ENCODE results near the gene CERS6. TPM values are rescaled to one million over a fixed set of nuclear protein-coding genes. Genes with fewer than 3 reads are reported as not detected.

Gene CERS6
- polyA plus RNA-seq, 4 donors, result 6.8 to 55.4 (median 21.9) TPM

GRCh38 chr2:168519534-168520308, 63.6 kb downstream of the CERS6 start:
- Histone ChIP-seq H3K4me3 (ENCODE audit: low read depth in 1 of 3, low read length in 3 of 3) (no peak overlapping the region), H3K27ac (ENCODE audit: low read depth in 1 of 3, low read length in 2 of 3) (no peak overlapping the region), H3K4me1 (ENCODE audit: control insufficient read depth in 3 of 3, insufficient read depth in 2 of 3, low read depth in 1 of 3, low read length in 2 of 3) (peaks cover 0 to 9% (median 2%) of the 10 kb centered on the region in 3 donors), H3K27me3 (ENCODE audit: control insufficient read depth in 3 of 3, insufficient read depth in 3 of 3, low read length in 3 of 3) (no peaks in the 10 kb centered on the region), H3K9me3 (ENCODE audit: control insufficient read depth in 2 of 2, insufficient read depth in 1 of 2, low read depth in 1 of 2, low read length in 1 of 2) (no peaks in the 10 kb centered on the region), H3K36me3 (ENCODE audit: control insufficient read depth in 3 of 3, insufficient read depth in 2 of 3, low read depth in 1 of 3, low read length in 3 of 3) (no peaks in the 10 kb centered on the region)
- WGBS, 3 donors, result 84 to 90% (median 84%) methylated on average over 5 of the region's 5 CpGs
- DNase-seq (no peak), FAIRE-seq (no peak)

- 39 to 55% (median 48%) methylated on average over 6 of the region's 6 CpGs for WGBS, 3 donors
- H3K27me3 ChIP-seq (ENCODE audit: control insufficient read depth in 3 of 3, insufficient read depth in 3 of 3, low read length in 3 of 3), result no peaks in the 10 kb centered on the region
- no peak overlapping the region for H3K4me3 ChIP-seq (ENCODE audit: low read depth in 1 of 3, low read length in 3 of 3)
- H3K4me1 ChIP-seq (ENCODE audit: control insufficient read depth in 3 of 3, insufficient read depth in 2 of 3, low read depth in 1 of 3, low read length in 2 of 3), result peaks cover 2 to 13% (median 5%) of the 10 kb centered on the region in 3 donors
- no peaks in the 10 kb centered on the region for H3K36me3 ChIP-seq (ENCODE audit: control insufficient read depth in 3 of 3, insufficient read depth in 2 of 3, low read depth in 1 of 3, low read length in 3 of 3)
- DNase-seq (peak in 1 of 2 donors; percentile 25), FAIRE-seq (no peak)
- no peak overlapping the region for H3K27ac ChIP-seq (ENCODE audit: low read depth in 1 of 3, low read length in 2 of 3)
- no peaks in the 10 kb centered on the region for H3K9me3 ChIP-seq (ENCODE audit: control insufficient read depth in 2 of 2, insufficient read depth in 1 of 2, low read depth in 1 of 2, low read length in 1 of 2)
These were observed 65.1 kb downstream of the CERS6 start for GRCh38 chr2:168521053-168521741.

- H3K27ac ChIP-seq (ENCODE audit: low read depth in 1 of 3, low read length in 2 of 3), result no peak overlapping the region
- FAIRE-seq (no peak), DNase-seq (no peak)
- H3K4me3 ChIP-seq (ENCODE audit: low read depth in 1 of 3, low read length in 3 of 3), result no peak overlapping the region
- H3K4me1 ChIP-seq (ENCODE audit: control insufficient read depth in 3 of 3, insufficient read depth in 2 of 3, low read depth in 1 of 3, low read length in 2 of 3), result peaks cover 2 to 13% (median 5%) of the 10 kb centered on the region in 3 donors
- H3K36me3 ChIP-seq (ENCODE audit: control insufficient read depth in 3 of 3, insufficient read depth in 2 of 3, low read depth in 1 of 3, low read length in 3 of 3), result no peaks in the 10 kb centered on the region
- H3K27me3 ChIP-seq (ENCODE audit: control insufficient read depth in 3 of 3, insufficient read depth in 3 of 3, low read length in 3 of 3), result no peaks in the 10 kb centered on the region
- H3K9me3 ChIP-seq (ENCODE audit: control insufficient read depth in 2 of 2, insufficient read depth in 1 of 2, low read depth in 1 of 2, low read length in 1 of 2), result no peaks in the 10 kb centered on the region
- 85 to 94% (median 93%) methylated on average over 2 of the region's 2 CpGs for WGBS, 3 donors
These were observed 66.4 kb downstream of the CERS6 start for GRCh38 chr2:168522446-168522845.

GRCh38 chr2:168524005-168524404, 67.9 kb downstream of the CERS6 start:
- Histone ChIP-seq H3K4me3 (ENCODE audit: low read depth in 1 of 3, low read length in 3 of 3) (no peak overlapping the region), H3K36me3 (ENCODE audit: control insufficient read depth in 3 of 3, insufficient read depth in 2 of 3, low read depth in 1 of 3, low read length in 3 of 3) (no peaks in the 10 kb centered on the region), H3K27ac (ENCODE audit: low read depth in 1 of 3, low read length in 2 of 3) (no peak overlapping the region), H3K27me3 (ENCODE audit: control insufficient read depth in 3 of 3, insufficient read depth in 3 of 3, low read length in 3 of 3) (no peaks in the 10 kb centered on the region), H3K4me1 (ENCODE audit: control insufficient read depth in 3 of 3, insufficient read depth in 2 of 3, low read depth in 1 of 3, low read length in 2 of 3) (peaks cover 2 to 11% (median 5%) of the 10 kb centered on the region in 3 donors), H3K9me3 (ENCODE audit: control insufficient read depth in 2 of 2, insufficient read depth in 1 of 2, low read depth in 1 of 2, low read length in 1 of 2) (no peaks in the 10 kb centered on the region)
- FAIRE-seq (no peak), DNase-seq (no peak)
- WGBS, 3 donors, result 37 to 55% (median 45%) methylated on average over 2 of the region's 2 CpGs

- peak in 1 of 2 donors; percentile 16 for DNase-seq
- 20 to 74% (median 38%) methylated on average over 3 of the region's 3 CpGs for WGBS, 3 donors
- peaks cover 2 to 11% (median 11%) of the 10 kb centered on the region in 3 donors for H3K4me1 ChIP-seq (ENCODE audit: control insufficient read depth in 3 of 3, insufficient read depth in 2 of 3, low read depth in 1 of 3, low read length in 2 of 3)
These were observed 68.9 kb downstream of the CERS6 start for GRCh38 chr2:168525020-168525419.

GRCh38 chr2:168525716-168526446, 69.8 kb downstream of the CERS6 start:
- no peak overlapping the region for H3K4me3 ChIP-seq (ENCODE audit: low read depth in 1 of 3, low read length in 3 of 3)
- no peaks in the 10 kb centered on the region for H3K27me3 ChIP-seq (ENCODE audit: control insufficient read depth in 3 of 3, insufficient read depth in 3 of 3, low read length in 3 of 3)
- FAIRE-seq (no peak), DNase-seq (no peak)
- H3K9me3 ChIP-seq (ENCODE audit: control insufficient read depth in 2 of 2, insufficient read depth in 1 of 2, low read depth in 1 of 2, low read length in 1 of 2), result no peaks in the 10 kb centered on the region
- 45 to 58% (median 46%) methylated on average over 1 of the region's 1 CpG for WGBS, 3 donors
- peaks cover 0 to 3% (median 0%) of the 10 kb centered on the region in 3 donors for H3K36me3 ChIP-seq (ENCODE audit: control insufficient read depth in 3 of 3, insufficient read depth in 2 of 3, low read depth in 1 of 3, low read length in 3 of 3)
- peaks cover 2 to 11% (median 11%) of the 10 kb centered on the region in 3 donors for H3K4me1 ChIP-seq (ENCODE audit: control insufficient read depth in 3 of 3, insufficient read depth in 2 of 3, low read depth in 1 of 3, low read length in 2 of 3)
- H3K27ac ChIP-seq (ENCODE audit: low read depth in 1 of 3, low read length in 2 of 3), result no peak overlapping the region

More at GRCh38 chr2:168525020-168525419, 68.9 kb downstream of the CERS6 start:
- no peak overlapping the region for H3K27ac ChIP-seq (ENCODE audit: low read depth in 1 of 3, low read length in 2 of 3)
- peaks cover 0 to 3% (median 0%) of the 10 kb centered on the region in 3 donors for H3K36me3 ChIP-seq (ENCODE audit: control insufficient read depth in 3 of 3, insufficient read depth in 2 of 3, low read depth in 1 of 3, low read length in 3 of 3)
- no peaks in the 10 kb centered on the region for H3K27me3 ChIP-seq (ENCODE audit: control insufficient read depth in 3 of 3, insufficient read depth in 3 of 3, low read length in 3 of 3)
- no peaks in the 10 kb centered on the region for H3K9me3 ChIP-seq (ENCODE audit: control insufficient read depth in 2 of 2, insufficient read depth in 1 of 2, low read depth in 1 of 2, low read length in 1 of 2)
- no peak for FAIRE-seq
- H3K4me3 ChIP-seq (ENCODE audit: low read depth in 1 of 3, low read length in 3 of 3), result no peak overlapping the region

GRCh38 chr2:168526641-168527040, 70.6 kb downstream of the CERS6 start:
- H3K4me1 ChIP-seq (ENCODE audit: control insufficient read depth in 3 of 3, insufficient read depth in 2 of 3, low read depth in 1 of 3, low read length in 2 of 3), result peaks cover 2 to 11% (median 7%) of the 10 kb centered on the region in 3 donors
- H3K27ac ChIP-seq (ENCODE audit: low read depth in 1 of 3, low read length in 2 of 3), result no peak overlapping the region
- 41 to 50% (median 45%) methylated on average over 3 of the region's 3 CpGs for WGBS, 3 donors
- FAIRE-seq (no peak), DNase-seq (no peak)
- H3K27me3 ChIP-seq (ENCODE audit: control insufficient read depth in 3 of 3, insufficient read depth in 3 of 3, low read length in 3 of 3), result no peaks in the 10 kb centered on the region
- H3K4me3 ChIP-seq (ENCODE audit: low read depth in 1 of 3, low read length in 3 of 3), result no peak overlapping the region
- H3K36me3 ChIP-seq (ENCODE audit: control insufficient read depth in 3 of 3, insufficient read depth in 2 of 3, low read depth in 1 of 3, low read length in 3 of 3), result peaks cover 0 to 3% (median 0%) of the 10 kb centered on the region in 3 donors
- H3K9me3 ChIP-seq (ENCODE audit: control insufficient read depth in 2 of 2, insufficient read depth in 1 of 2, low read depth in 1 of 2, low read length in 1 of 2), result no peaks in the 10 kb centered on the region

- Histone ChIP-seq H3K9me3 (ENCODE audit: control insufficient read depth in 2 of 2, insufficient read depth in 1 of 2, low read depth in 1 of 2, low read length in 1 of 2) (no peaks in the 10 kb centered on the region), H3K4me1 (ENCODE audit: control insufficient read depth in 3 of 3, insufficient read depth in 2 of 3, low read depth in 1 of 3, low read length in 2 of 3) (peaks cover 2 to 11% (median 5%) of the 10 kb centered on the region in 3 donors), H3K27me3 (ENCODE audit: control insufficient read depth in 3 of 3, insufficient read depth in 3 of 3, low read length in 3 of 3) (no peaks in the 10 kb centered on the region), H3K27ac (ENCODE audit: low read depth in 1 of 3, low read length in 2 of 3) (no peak overlapping the region), H3K36me3 (ENCODE audit: control insufficient read depth in 3 of 3, insufficient read depth in 2 of 3, low read depth in 1 of 3, low read length in 3 of 3) (peaks cover 0 to 3% (median 0%) of the 10 kb centered on the region in 3 donors), H3K4me3 (ENCODE audit: low read depth in 1 of 3, low read length in 3 of 3) (no peak overlapping the region)
- FAIRE-seq, result no peak
- no peak for DNase-seq
These were observed 71.9 kb downstream of the CERS6 start for GRCh38 chr2:168528016-168528415.
